SU-DHL-6 (cell line): ENCODE data around the gene OSGIN1.

Experiments used
- H2AFZ ChIP-seq: fragments of 200-600 bp; sonication (generic); 2 replicates; pipeline ENCODE4 v1.6.1; 2014; ENCODE audit warnings: low read depth, mild to moderate bottlenecking, moderate library complexity, mixed read lengths, antibody characterized with exemption, low read length; ENCODE audit not compliant: severe bottlenecking
- H3F3A ChIP-seq: fragments of 200-600 bp; shearing (Covaris generic); 2 replicates; pipeline ENCODE4 v1.6.0; 2016; ENCODE audit warnings: antibody characterized with exemption, mild to moderate bottlenecking; ENCODE audit not compliant: insufficient read depth
- H3K27ac ChIP-seq: fragments of 200-600 bp; sonication (generic); 2 replicates; pipeline ENCODE4 v1.5.1; 2016; ENCODE audit warnings: low read depth, mild to moderate bottlenecking, low read length, moderate library complexity, mixed read lengths
- H3K27me3 ChIP-seq: fragments of 200-600 bp; sonication (generic), shearing (Covaris generic); 2 replicates; pipeline ENCODE4 v1.6.0; 2014; ENCODE audit warnings: mild to moderate bottlenecking, low read length
- H3K36me3 ChIP-seq: fragments of 200-600 bp; sonication (generic); 2 replicates; pipeline ENCODE4 v1.6.1; 2014; ENCODE audit warnings: mild to moderate bottlenecking, low read length, mixed read lengths
- H3K4me2 ChIP-seq: fragments of 300-600, 200-600 bp; shearing (Covaris generic), sonication (generic); 2 replicates; pipeline ENCODE4 v1.6.0; 2014; ENCODE audit warnings: low read length, low read depth, mild to moderate bottlenecking; ENCODE audit not compliant: poor library complexity, severe bottlenecking
- H3K4me3 ChIP-seq: fragments of 200-600 bp; sonication (generic); 2 replicates; pipeline ENCODE4 v1.5.1; 2014; ENCODE audit warnings: antibody characterized with exemption, low read length, mild to moderate bottlenecking, mixed read lengths; ENCODE audit not compliant: insufficient read depth, poor library complexity, severe bottlenecking
- H3K79me2 ChIP-seq: fragments of 200-600 bp; sonication (generic); 2 replicates; pipeline ENCODE4 v1.6.1; 2014; ENCODE audit warnings: mild to moderate bottlenecking, low read length, moderate library complexity; ENCODE audit not compliant: insufficient read depth
- H3K9ac ChIP-seq: fragments of 200-600 bp; sonication (generic); 2 replicates; pipeline ENCODE4 v1.7.0; 2014; ENCODE audit warnings: mild to moderate bottlenecking, low read length
- H3K9me2 ChIP-seq: fragments of 200-600 bp; sonication (generic); replicated peaks from 2 replicates; pipeline ENCODE4 v1.6.1; 2014; ENCODE audit warnings: low read length; ENCODE audit not compliant: insufficient read depth
- H3K9me3 ChIP-seq: fragments of 200-600 bp; sonication (generic); 2 replicates; pipeline ENCODE4 v1.6.1; 2014; ENCODE audit warnings: low read length, mixed read lengths; ENCODE audit not compliant: insufficient read depth
- H4K20me1 ChIP-seq: fragments of 200-600 bp; sonication (generic); 2 replicates; pipeline ENCODE4 v1.6.1; 2014; ENCODE audit warnings: low read depth, mild to moderate bottlenecking, antibody characterized with exemption, low read length, moderate library complexity, mixed read lengths
- CTCF ChIP-seq: fragments of 200-600 bp; sonication (generic); IDR thresholded peaks from one replicate; pipeline ENCODE4 v1.5.1; 2017; ENCODE audit warnings: antibody characterized with exemption, mild to moderate bottlenecking, low read length, moderate library complexity; ENCODE audit not compliant: insufficient read depth, poor library complexity, severe bottlenecking
- EZH2phosphoT487 ChIP-seq: fragments of 200-600 bp; sonication (generic), shearing (Covaris generic); conservative IDR thresholded peaks from 2 replicates; pipeline ENCODE4 v1.6.1; 2018; ENCODE audit warnings: mild to moderate bottlenecking, antibody characterized with exemption, low read length, moderate library complexity, mixed read lengths

The OSGIN1 gene

GRCh38 chr16:84007520-84007919 is 54.5 kb downstream of the OSGIN1 start:
- Histone ChIP-seq H2AFZ (no peak overlapping the region), H3K79me2 (no peaks in the 10 kb centered on the region), H3K4me3 (no peak overlapping the region), H3K9me2 (no peaks in the 10 kb centered on the region), H4K20me1 (no peaks in the 10 kb centered on the region), H3F3A (no peaks in the 10 kb centered on the region), H3K27me3 (no peaks in the 10 kb centered on the region), H3K27ac (no peak overlapping the region), H3K9me3 (no peaks in the 10 kb centered on the region), H3K9ac (no peak overlapping the region), H3K4me2 (no peak overlapping the region), H3K36me3 (no peaks in the 10 kb centered on the region)
- TF ChIP-seq EZH2phosphoT487 (no peak), CTCF (no peak)

GRCh38 chr16:84007965-84008364 is 54.9 kb downstream of the OSGIN1 start:
- Histone ChIP-seq H3K4me2 (no peak overlapping the region), H3K27ac (no peak overlapping the region), H4K20me1 (no peaks in the 10 kb centered on the region), H3K27me3 (no peaks in the 10 kb centered on the region), H3K9me2 (no peaks in the 10 kb centered on the region), H3K9ac (no peak overlapping the region), H3F3A (no peaks in the 10 kb centered on the region), H3K4me3 (no peak overlapping the region), H3K79me2 (no peaks in the 10 kb centered on the region), H2AFZ (no peak overlapping the region), H3K36me3 (no peaks in the 10 kb centered on the region), H3K9me3 (no peaks in the 10 kb centered on the region)
- TF ChIP-seq CTCF (no peak), EZH2phosphoT487 (no peak)

GRCh38 chr16:84009282-84009681 is 56.2 kb downstream of the OSGIN1 start:
- no peaks in the 10 kb centered on the region for H3K27me3 ChIP-seq
- no peaks in the 10 kb centered on the region for H3F3A ChIP-seq
- H3K36me3 ChIP-seq: no peaks in the 10 kb centered on the region
- H3K4me2 ChIP-seq: no peak overlapping the region
- H2AFZ ChIP-seq: no peak overlapping the region
- no peaks in the 10 kb centered on the region for H4K20me1 ChIP-seq
- no peaks in the 10 kb centered on the region for H3K79me2 ChIP-seq
- no peak overlapping the region for H3K4me3 ChIP-seq
- no peak for TF ChIP-seq CTCF
- no peak for TF ChIP-seq EZH2phosphoT487
- no peaks in the 10 kb centered on the region for H3K9me3 ChIP-seq
- no peaks in the 10 kb centered on the region for H3K9me2 ChIP-seq
- no peak overlapping the region for H3K9ac ChIP-seq
- no peak overlapping the region for H3K27ac ChIP-seq
